HG03039 (cell line): Measurements from ENCODE around the gene NCMAP.
"Not testable (repeated sequence)": the region's sequence is repeated elsewhere in the genome, so short reads cannot be mapped to it uniquely, and the experiment has no call there.

Experiments
- ATAC-seq: cut with Tn5 transposase; IDR thresholded peaks from one replicate; pipeline ENCODE4 v1.9.1; 2021; ENCODE audit warnings: mild to moderate bottlenecking, moderate library complexity; ENCODE audit not compliant: unreplicated experiment

NCMAP gene

GRCh38 chr1:24555591-24556413, at the start of gene NCMAP:
NCMAP (plus strand) TSS chr1:24556087; CDS start chr1:24595431, 39,344 bp downstream.
- no peak for ATAC-seq

- no peak for ATAC-seq
These were observed 49.1 kb upstream of the NCMAP start for GRCh38 chr1:24506691-24507381.

- ATAC-seq: no peak
These were observed 48.5 kb upstream of the NCMAP start for GRCh38 chr1:24507405-24507804.

DNA sequence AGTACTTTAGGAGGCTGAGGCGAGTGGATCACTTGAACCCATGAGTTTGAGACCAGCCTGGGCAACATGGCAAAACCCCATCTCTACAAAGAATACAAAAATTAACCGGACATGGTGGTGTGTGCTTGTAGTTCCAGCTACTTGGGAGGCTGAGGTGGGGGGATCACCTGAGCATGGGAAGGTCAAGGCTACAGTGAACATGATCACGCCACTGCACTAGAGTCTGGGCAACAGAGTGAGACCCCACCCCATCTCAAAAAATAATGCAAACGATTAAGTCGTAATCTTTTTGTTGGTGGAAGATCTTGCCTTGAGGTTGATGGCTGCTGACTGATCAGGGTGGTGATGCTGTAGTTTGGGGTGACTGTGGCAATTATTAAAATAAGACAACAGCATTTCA, 47.0 kb upstream of the NCMAP start:
- no peak for ATAC-seq

DNA sequence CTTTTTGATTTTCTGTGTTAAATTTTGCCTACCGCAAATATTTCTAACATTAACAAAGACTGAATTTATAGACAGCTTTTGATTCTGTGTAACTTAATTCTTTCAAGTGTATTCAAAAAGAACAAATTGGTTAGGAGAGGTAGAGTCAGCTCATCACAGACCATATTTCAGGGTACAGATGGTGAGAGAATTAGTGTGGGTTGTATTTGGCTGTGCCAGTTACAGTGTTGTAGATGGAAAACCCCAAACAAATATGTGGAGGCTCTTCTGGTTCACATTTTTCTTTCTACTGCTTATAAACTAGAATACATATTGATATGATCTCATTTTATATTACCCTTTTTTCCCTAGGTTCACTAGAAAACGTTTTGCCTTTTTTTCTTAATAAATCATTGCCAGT, 42.2 kb upstream of the NCMAP start:
- no peak for ATAC-seq

DNA sequence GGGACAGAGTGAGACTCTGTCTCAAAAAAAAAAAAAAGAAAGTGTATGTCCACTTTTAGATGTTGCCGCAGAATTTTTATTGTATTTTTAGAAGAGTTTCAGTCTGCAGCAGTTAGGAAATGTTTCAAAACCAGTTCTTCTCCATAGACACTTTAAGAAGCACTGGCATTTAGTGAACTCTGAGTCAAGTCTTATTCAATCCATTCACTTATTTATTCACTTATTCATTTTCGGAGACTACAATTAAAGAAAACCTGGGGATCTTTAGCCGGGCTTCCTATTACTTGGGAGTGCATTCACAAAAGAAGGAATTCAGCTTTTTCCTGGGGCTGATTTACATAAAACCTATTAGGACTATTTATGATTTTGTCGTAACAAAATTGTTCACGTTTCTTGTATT, 40.9 kb upstream of the NCMAP start:
- ATAC-seq: no peak

GRCh38 chr1:24515671-24516209, 40.1 kb upstream of the NCMAP start:
- ATAC-seq: not testable (repeated sequence)

GRCh38 chr1:24516506-24516905, 39.4 kb upstream of the NCMAP start:
- ATAC-seq: no peak

- ATAC-seq: no peak
These were observed 38.0 kb upstream of the NCMAP start for GRCh38 chr1:24517898-24518297.

GRCh38 chr1:24520282-24520681, 35.6 kb upstream of the NCMAP start:
- ATAC-seq: not testable (repeated sequence)

DNA sequence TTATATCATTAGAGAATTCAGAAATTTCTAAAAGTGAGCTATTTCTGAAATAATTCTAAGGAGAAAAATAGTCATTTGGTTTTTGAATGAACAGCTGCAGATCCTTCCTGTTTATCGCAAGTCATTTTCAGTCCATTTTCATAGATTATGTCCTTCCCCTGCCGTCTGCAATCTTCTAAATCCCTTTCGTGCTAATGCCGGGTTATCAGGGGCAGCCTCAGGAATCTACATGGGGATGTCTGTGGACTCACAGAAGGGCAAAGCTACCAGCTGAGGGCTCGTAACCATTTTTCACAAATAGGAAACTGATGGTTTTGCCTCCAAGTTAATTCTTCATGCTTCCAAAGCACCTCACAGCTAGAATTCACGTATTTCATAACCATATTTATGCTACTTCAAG, 30.3 kb upstream of the NCMAP start:
- no peak for ATAC-seq

GRCh38 chr1:24526045-24526444, 29.8 kb upstream of the NCMAP start:
- no peak for ATAC-seq

GRCh38 chr1:24526940-24527542, 28.8 kb upstream of the NCMAP start:
- no peak for ATAC-seq

- ATAC-seq: no peak
These were observed 27.1 kb upstream of the NCMAP start for GRCh38 chr1:24528744-24529143.

GRCh38 chr1:24529292-24529691, 26.6 kb upstream of the NCMAP start:
- not testable (repeated sequence) for ATAC-seq

- ATAC-seq: no peak
These were observed 20.9 kb upstream of the NCMAP start for GRCh38 chr1:24535021-24535424.

DNA sequence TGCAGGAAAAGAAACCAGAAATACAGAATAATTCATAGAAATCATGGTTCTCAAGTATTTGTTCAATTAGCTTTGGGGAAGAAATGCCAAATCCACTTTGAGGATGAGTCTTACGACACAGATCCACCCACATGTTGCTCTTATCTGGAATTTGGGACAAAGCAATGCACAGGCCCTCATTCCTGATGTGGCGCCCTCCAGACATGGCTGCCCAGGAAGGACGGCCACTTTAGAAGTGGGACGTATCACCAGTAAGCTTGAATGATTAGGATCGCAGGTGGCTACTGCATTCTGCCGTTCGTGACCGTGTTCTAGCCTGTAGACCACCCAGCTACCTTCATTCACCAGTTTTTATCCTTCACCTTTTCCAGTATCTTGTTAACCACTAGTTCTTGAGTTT, 20.1 kb upstream of the NCMAP start:
- ATAC-seq: no peak

DNA sequence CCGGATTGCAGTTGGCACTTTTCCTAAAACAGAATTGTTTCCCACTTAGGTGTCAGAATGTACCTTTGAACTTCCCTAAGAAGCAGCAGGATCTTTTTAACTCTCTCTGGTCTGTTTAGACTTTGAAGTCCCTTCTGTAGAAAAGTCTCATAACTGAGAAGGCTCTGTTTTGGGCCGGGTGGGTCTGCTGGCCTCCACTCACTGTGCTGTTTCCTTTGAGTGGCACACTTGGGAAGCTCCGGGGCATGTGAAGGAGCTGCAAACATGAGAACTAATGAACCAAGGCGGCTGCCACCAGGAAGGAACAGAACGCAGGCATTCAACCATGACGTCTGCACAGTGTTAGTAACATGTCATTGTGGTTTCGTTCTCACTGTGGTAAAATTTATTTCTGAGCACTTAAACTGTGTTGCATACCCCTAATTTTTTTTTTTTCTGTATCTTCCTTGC, 19.5 kb upstream of the NCMAP start:
- ATAC-seq: peak; percentile 50

DNA sequence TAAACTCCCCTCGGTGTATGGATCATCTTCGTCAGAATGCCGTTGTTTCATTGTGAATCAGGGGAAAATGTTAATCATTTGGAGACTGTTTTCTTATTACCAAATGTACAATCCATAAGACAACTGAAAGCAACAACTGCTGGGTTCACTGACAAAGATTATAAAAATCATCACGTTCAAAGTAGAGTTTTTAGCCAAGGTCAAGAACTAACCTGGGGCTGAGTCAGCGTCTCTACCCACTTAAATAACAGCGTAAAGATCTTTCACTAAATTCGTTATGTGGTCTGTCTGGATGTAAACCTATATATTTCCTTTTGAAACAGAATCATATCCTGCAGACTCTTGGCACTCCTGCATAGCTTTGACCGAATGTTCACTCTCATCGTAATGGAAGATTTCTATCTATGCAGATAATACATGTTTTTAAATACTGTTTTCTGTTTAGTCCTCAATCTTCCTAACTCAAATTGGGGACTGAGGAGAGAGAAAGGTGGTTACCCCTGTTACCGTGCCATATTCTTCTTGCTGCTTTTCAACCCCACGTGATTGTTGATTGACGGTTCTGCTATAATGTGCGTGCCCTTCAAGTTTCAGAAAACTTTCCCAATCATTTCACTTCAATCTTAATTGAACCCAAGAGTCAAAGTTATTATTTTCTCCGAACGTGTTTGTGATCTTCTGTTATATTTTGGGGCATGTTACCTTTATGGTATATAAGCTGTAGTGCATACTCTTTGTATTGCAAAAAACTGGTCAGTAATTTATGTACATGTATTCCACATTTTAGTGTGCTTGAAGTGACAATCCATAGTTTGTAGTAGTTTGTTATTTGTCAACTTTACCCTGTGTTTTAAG, 15.6 kb upstream of the NCMAP start:
- ATAC-seq: no peak

DNA sequence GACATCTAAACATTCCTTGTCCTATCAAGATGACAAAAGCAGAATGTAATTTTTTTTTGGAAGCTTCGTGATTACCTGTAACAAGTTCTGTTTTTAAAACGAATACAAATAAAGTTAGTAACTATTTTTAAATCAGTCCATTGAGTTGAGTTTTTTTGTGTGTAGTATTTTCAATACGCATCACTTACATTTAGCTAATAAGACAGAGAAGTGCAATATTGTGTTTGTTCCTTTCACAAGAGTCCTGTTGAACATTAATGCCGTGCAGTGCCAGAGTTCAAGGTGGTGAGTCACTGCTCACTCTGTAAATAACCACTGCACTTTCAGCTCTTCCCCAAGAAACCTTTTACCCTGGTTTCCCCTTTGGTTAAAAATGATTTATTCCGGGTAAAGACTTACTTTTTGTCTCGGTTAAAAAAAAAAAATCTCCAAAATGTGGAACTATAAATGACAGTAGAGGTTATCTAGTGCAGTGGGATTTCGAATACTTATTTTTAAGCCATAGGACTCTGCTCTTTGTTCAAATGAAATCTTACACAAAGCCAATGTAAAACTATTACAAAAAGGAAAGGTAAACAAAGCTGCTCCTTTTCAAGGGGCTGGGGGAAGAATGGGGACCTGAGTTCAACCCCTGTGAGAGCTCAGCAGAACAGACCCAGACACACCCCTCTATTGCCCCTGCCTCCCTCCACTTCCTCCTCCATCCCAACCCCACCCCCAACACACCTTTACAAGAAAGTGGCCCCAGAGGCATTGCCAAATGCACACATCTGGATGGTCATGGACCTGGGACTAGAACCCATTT, 14.8 kb upstream of the NCMAP start:
- no peak for ATAC-seq
